SJSA1 (cell line): ENCODE results near the gene MASP1. TPM values are rescaled to one million over a fixed set of nuclear protein-coding genes. Genes with fewer than 3 reads are reported as not detected.

Source experiments
- DNase-seq, 2 experiments: peaks; one replicate each; pipeline ENCODE4 v3.0.0-alpha.2; 2015 to 2020; ENCODE audit warnings: low spot score in 2 of 2, low read depth in 1 of 2
- H3K27ac ChIP-seq: fragments of 250-450 bp; sonication (Bioruptor Pico); 2 replicates; pipeline ENCODE4 v1.5.1; 2020; ENCODE audit warnings: mild to moderate bottlenecking, moderate library complexity
- H3K27me3 ChIP-seq: fragments of 250-450 bp; sonication (Bioruptor Pico); replicated peaks from 2 replicates; pipeline ENCODE4 v1.5.1; 2020; ENCODE audit warnings: mild to moderate bottlenecking, moderate library complexity
- H3K36me3 ChIP-seq: fragments of 250-450 bp; sonication (Bioruptor Pico); 2 replicates; pipeline ENCODE4 v1.5.1; 2020; ENCODE audit warnings: mild to moderate bottlenecking
- H3K4me1 ChIP-seq: fragments of 250-450 bp; sonication (Bioruptor Pico); replicated peaks from 2 replicates; pipeline ENCODE4 v1.6.1; 2021; ENCODE audit warnings: mild to moderate bottlenecking
- H3K4me3 ChIP-seq: fragments of 250-450 bp; sonication (Bioruptor Pico); 2 replicates; pipeline ENCODE4 v1.5.1; 2020; ENCODE audit warnings: mild to moderate bottlenecking
- H3K9me3 ChIP-seq: fragments of 250-450 bp; sonication (Bioruptor Pico); replicated peaks from 2 replicates; pipeline ENCODE4 v1.5.1; 2020; ENCODE audit warnings: mild to moderate bottlenecking
- total RNA-seq: library from RNA; depleted of rRNA; stranded (reverse); fragments of >200 nt; shearing (Covaris generic); gene quantifications from 2 replicates; pipeline ENCODE4 v1.2.3, GENCODE V29; 2014

The MASP1 gene
- total RNA-seq, 1 experiment from 2014 or later = 2.3 TPM

DNA sequence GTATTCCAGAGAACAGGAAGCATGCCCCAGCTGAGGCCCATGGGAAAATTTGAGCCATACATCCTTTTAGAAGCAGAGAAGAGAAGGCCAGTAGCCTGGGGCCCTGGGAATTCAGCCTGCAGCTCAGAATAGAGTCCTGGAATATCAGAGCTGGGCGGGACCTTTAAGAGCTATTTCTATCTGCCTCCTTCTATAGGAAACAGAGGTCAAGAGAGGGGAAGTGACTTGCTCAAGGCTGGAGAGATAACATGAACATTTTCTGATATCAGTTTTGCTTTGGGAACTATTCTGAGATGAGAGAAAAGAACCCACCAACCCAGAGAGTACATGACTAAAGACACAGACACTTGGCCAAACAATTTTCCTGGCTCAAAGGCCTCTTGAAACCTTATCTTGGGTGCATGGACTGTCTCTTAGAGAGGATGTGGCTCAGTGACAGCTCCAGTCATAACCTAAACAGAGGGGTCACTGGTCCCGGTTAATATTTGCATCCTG, 26.0 kb downstream of the MASP1 start:
- Histone ChIP-seq H3K4me3 (no peak overlapping the region), H3K4me1 (peaks cover 52% of the 10 kb centered on the region), H3K27ac (peak overlapping the region; percentile 90), H3K27me3 (no peaks in the 10 kb centered on the region), H3K9me3 (peaks cover 9% of the 10 kb centered on the region; the same call in 1 of the 2 replicates), H3K36me3 (no peaks in the 10 kb centered on the region)
- DNase-seq = no peak

DNA sequence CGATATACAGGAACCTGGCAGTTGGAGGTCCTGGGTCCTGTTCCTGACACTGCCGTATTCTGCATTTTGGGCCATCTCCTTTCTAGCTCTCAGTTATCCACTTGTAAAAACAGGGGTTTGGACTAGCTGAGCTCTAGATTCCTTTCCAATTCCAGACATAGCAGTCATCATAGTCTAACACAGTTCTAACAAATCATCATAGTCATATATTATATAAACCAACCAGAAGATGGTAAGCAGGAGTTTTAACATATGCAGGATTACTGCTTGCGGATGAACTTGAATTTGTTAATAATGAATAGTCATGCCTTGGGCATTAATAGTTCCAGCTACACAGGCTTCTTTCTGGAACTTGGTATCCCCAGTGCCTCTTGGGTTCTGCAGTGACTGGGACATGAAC, 26.6 kb downstream of the MASP1 start:
- H3K4me3 ChIP-seq = no peak overlapping the region
- H3K36me3 ChIP-seq = no peaks in the 10 kb centered on the region
- H3K4me1 ChIP-seq = peaks cover 52% of the 10 kb centered on the region
- H3K27ac ChIP-seq = peak overlapping the region; percentile 90
- H3K9me3 ChIP-seq = peaks cover 7% of the 10 kb centered on the region; the same call in 1 of the 2 replicates
- no peaks in the 10 kb centered on the region for H3K27me3 ChIP-seq
- peak in 1 of 2 experiments; percentile 16 for DNase-seq

DNA sequence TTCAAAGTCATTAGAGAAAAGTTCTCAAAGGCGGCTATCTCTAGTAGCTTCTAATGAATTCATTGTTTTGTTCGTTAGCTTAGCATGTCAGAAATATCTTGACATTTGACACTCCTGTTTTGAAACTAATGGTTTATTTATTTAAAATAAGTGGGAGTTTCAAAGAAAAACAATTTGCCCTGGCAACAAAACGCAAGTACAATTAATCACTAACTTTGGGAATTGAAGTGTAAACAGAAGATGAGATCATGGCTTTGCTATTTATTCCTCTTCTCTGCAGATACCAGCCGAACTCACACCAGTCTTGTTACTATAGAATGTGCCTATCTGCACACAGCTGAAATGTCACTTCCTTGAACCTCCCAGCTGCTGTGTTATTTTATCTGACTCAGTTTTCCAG, 27.5 kb downstream of the MASP1 start:
- Histone ChIP-seq H3K4me3 (no peak overlapping the region), H3K4me1 (peaks cover 52% of the 10 kb centered on the region), H3K27ac (peak overlapping the region; percentile 90), H3K9me3 (no peaks in the 10 kb centered on the region), H3K27me3 (no peaks in the 10 kb centered on the region), H3K36me3 (no peaks in the 10 kb centered on the region)
- peak; percentile 49 to 84 for DNase-seq

DNA sequence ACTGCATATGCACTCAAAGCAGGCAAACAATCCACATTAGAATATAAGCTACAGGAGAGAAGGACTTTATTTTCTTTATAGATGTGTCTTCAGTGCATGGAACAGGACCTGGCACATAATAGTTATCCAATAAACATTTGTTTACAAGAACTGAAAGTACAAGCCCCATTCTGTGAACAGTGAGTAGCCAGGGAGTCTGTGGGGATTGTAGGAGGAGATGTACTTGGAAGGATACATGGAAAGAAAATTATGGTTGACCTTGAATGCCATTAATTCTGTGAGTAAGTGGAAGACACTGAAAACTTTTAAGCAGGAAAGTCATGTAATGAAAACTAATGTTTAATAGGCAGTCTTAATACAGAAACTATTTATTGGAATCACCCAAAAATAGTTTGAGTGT, 28.3 kb downstream of the MASP1 start:
- Histone ChIP-seq H3K27me3 (no peaks in the 10 kb centered on the region), H3K36me3 (no peaks in the 10 kb centered on the region), H3K4me1 (peaks cover 52% of the 10 kb centered on the region), H3K27ac (peak overlapping the region; percentile 90), H3K4me3 (no peak overlapping the region), H3K9me3 (no peaks in the 10 kb centered on the region)
- peak in 1 of 2 experiments; percentile 52 for DNase-seq

DNA sequence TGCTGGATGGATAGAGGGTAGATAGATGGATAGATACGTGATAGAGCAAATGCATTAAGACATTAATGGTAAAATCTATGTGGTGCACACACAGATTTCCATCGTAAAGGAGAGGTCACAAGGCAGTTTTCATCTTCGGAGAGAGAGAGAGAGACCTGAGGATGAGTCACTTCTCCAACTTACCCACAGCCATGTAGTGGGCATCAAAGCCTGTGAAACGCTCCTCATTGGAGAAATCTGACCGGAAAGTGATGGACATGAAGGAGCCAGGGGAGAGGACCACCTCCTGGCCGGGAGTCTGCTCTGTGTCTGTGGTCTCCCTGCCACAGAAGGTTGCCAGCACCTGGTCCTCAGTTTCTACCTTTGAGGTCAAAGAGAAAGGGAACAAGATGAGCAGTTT, 29.2 kb downstream of the MASP1 start:
- peak overlapping the region; percentile 90 for H3K27ac ChIP-seq
- no peaks in the 10 kb centered on the region for H3K27me3 ChIP-seq
- no peaks in the 10 kb centered on the region for H3K9me3 ChIP-seq
- H3K36me3 ChIP-seq = no peaks in the 10 kb centered on the region
- DNase-seq = peak; percentile 52 to 83
- peaks cover 52% of the 10 kb centered on the region for H3K4me1 ChIP-seq
- H3K4me3 ChIP-seq = no peak overlapping the region

DNA sequence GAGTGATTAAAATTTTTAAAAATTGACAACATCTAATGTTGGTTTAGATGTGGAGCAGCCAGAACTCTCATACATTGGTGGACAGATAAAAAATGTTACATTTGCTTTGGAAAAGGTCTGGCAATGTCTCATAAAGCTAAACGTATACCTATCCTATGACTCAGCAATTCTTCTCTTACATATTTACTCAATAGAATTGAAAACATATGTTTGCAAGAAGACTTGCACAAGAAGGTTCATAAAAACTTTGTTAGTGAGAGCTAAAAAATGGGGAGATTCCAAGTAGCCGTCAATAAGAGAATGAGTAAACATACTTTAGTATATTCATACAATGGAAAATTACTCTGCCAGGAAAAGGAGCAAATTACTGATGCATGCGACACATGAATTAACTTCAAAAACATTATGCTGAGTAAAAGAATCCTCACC, 30.0 kb downstream of the MASP1 start:
- DNase-seq = peak in 1 of 2 experiments; percentile 59
- Histone ChIP-seq H3K36me3 (no peaks in the 10 kb centered on the region), H3K4me3 (no peak overlapping the region), H3K27me3 (no peaks in the 10 kb centered on the region), H3K27ac (peak overlapping the region; percentile 90), H3K4me1 (peaks cover 57% of the 10 kb centered on the region), H3K9me3 (no peaks in the 10 kb centered on the region)

DNA sequence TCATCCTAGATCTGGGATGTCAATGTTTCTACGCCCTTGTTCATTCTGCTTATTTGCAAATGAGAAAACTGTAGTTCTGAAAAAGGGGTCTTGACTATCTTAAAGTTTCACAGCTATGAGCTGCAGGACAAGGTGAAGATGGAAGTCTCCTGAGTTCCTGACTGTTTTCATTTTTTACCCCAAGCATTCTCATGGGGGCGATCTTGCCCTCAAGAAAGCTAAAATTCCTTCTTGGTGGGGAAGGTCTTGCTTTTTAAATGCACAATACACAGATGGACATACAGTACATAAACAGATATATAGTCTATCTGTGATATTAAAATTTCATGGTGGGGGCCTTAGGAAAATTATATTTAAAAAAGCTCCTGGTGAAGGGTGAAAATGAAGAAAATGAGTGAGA, 32.4 kb downstream of the MASP1 start:
- no peak overlapping the region for H3K27ac ChIP-seq
- peaks cover 60% of the 10 kb centered on the region for H3K4me1 ChIP-seq
- no peaks in the 10 kb centered on the region for H3K9me3 ChIP-seq
- H3K27me3 ChIP-seq = no peaks in the 10 kb centered on the region
- no peaks in the 10 kb centered on the region for H3K36me3 ChIP-seq
- H3K4me3 ChIP-seq = no peak overlapping the region
- no peak for DNase-seq

DNA sequence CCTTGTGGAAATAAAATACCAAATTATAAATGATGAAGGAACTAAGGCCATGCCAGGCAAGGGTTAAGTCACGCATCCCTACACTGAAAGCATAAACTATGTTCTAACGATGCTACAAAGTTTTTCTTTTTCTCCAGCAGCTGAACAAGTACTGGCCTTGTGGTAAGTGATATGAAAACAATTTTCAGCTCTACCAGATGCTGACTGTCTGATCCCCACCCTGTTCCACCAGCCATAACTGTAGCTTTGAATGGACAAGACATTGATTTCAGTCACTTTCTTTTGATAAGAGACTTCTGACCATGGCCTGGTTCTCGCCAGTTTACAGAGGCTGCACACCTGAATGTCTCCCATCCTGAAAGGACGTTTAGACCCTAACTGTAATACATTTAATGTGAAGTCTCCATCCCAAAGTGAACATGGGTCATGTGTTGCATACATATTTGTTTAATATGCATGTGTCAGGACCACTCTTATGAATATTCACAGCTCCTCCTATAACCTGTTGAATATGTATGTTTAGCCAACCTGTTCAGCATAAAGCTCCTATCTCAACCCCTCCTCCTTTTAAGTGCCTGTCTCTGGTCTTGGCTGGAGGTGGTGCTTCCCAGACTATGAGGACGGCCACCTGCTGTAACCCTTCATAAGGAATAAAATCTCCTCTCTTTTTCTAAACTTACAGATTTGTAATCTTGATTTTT, 33.4 kb downstream of the MASP1 start:
- H3K27me3 ChIP-seq = no peaks in the 10 kb centered on the region
- no peaks in the 10 kb centered on the region for H3K36me3 ChIP-seq
- no peak for DNase-seq
- H3K4me3 ChIP-seq = no peak overlapping the region
- no peaks in the 10 kb centered on the region for H3K9me3 ChIP-seq
- H3K4me1 ChIP-seq = peaks cover 50% of the 10 kb centered on the region
- no peak overlapping the region for H3K27ac ChIP-seq

DNA sequence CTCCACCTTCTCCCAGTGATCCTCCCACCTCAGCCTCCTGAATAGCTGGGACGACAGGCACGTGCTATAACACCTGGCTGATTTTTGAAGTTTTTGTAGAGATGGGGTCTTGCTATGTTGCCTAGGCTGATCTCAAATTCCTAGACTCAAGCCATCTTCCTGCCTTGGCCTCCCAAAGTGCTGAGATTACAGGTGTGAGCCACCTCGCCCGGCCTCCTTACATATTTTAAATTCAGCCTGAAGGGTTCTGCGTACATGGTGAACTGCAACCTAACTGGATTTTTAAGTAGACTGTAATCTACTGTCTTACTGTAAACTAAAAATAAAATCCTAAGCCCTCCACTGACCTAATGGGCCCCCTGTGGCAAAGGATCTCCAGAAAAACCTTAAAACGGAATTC, 34.1 kb downstream of the MASP1 start:
- DNase-seq = no peak
- Histone ChIP-seq H3K27me3 (no peaks in the 10 kb centered on the region), H3K4me3 (no peak overlapping the region), H3K4me1 (peaks cover 43% of the 10 kb centered on the region), H3K9me3 (no peaks in the 10 kb centered on the region), H3K27ac (no peak overlapping the region), H3K36me3 (no peaks in the 10 kb centered on the region)

DNA sequence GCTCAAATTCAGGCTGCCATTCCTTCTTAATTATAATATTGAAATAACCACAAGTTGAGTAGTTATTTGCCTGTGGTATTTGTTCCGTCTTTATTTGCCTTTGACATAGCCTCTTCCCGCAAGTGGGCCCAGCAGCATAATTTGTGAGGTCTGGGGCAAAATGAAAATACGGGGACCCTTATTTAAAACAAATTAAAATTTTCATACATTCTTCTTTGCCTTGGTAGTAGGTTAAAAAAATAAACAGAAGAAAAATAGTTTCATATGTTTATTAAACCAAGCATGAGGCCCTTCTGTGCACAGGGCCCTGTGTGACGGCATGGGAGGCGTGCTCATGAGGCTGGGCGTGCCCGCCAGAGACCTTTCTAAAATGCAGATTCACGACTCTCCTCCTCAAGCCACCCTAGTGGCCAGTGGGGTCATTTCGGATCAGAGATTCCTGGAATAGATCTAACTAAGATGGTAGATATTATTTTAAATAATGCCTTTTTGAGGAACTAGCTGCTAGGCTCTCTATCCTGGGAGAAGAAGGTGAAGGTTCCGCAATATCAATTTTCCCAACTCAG, 35.4 kb downstream of the MASP1 start:
- no peak overlapping the region for H3K4me3 ChIP-seq
- DNase-seq = peak; percentile 75 to 77
- no peaks in the 10 kb centered on the region for H3K27me3 ChIP-seq
- H3K27ac ChIP-seq = peak overlapping the region; percentile 64
- peaks cover 30% of the 10 kb centered on the region for H3K4me1 ChIP-seq
- no peaks in the 10 kb centered on the region for H3K9me3 ChIP-seq
- H3K36me3 ChIP-seq = no peaks in the 10 kb centered on the region

DNA sequence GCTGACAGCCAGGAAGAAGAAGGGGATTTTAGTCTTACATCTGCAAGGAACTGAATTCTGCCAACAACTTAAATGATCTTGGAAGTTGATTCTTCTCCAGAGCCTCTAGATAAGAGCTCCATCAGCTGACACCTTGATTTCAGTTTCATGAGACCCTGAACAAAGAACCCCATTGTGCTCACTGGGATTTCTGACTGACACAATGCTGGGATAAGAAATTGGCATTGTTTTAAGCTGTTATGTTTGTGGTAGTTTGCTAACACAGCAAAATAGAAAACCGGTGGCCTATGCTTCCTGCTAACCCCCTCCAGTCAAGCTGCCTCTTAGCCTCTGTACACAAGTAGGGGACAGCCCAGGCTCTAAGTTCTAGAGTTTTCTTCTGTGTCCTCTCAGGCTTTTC, 36.2 kb downstream of the MASP1 start:
- Histone ChIP-seq H3K4me1 (peaks cover 24% of the 10 kb centered on the region), H3K27ac (peak overlapping the region; percentile 64), H3K9me3 (no peaks in the 10 kb centered on the region), H3K4me3 (no peak overlapping the region), H3K27me3 (no peaks in the 10 kb centered on the region), H3K36me3 (no peaks in the 10 kb centered on the region)
- DNase-seq = peak in 1 of 2 experiments; percentile 10

DNA sequence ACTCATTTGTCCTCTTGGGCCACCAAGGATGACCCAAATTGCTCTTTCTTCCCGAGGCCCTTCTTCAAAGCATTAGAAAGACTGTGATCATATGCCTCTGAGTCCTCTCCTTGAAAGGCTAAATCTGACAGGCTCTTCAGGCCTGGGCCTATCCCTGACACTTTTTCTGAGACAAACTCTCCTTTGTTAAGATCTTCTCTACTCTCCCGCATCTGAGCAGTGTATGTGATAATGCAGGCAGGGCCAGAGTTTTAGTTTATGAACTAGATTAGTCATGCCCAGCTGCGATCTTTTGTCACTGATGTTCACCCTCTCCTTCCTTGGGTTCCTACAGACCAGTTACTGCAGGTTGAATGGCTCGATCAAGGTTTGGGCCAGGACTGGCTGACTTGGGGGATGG, 39.2 kb downstream of the MASP1 start:
- no peak overlapping the region for H3K27ac ChIP-seq
- H3K9me3 ChIP-seq = no peaks in the 10 kb centered on the region
- H3K4me1 ChIP-seq = peaks cover 24% of the 10 kb centered on the region
- no peaks in the 10 kb centered on the region for H3K36me3 ChIP-seq
- no peaks in the 10 kb centered on the region for H3K27me3 ChIP-seq
- DNase-seq = no peak
- no peak overlapping the region for H3K4me3 ChIP-seq

DNA sequence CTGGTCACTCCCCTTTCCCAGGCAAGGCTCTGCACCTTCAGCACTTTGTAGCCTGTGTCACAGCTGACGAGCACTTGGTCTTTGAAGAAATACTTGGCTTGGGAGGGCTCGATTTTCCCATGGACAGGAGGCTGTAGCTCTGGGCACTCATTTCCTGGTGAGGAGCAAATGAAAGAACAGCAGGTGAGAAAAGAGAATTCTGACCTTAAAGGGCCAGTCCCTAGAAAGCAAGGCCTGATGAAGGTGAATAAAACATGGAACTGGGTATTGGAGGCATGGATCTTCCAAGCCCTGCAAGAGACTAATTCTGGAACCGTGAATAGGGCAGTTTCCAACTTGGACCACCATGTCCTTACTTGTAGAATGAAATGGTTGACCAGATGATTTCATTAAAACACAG, 39.9 kb downstream of the MASP1 start:
- Histone ChIP-seq H3K4me3 (no peak overlapping the region), H3K4me1 (peaks cover 20% of the 10 kb centered on the region), H3K36me3 (no peaks in the 10 kb centered on the region), H3K27ac (no peak overlapping the region), H3K9me3 (no peaks in the 10 kb centered on the region), H3K27me3 (no peaks in the 10 kb centered on the region)
- DNase-seq = no peak

DNA sequence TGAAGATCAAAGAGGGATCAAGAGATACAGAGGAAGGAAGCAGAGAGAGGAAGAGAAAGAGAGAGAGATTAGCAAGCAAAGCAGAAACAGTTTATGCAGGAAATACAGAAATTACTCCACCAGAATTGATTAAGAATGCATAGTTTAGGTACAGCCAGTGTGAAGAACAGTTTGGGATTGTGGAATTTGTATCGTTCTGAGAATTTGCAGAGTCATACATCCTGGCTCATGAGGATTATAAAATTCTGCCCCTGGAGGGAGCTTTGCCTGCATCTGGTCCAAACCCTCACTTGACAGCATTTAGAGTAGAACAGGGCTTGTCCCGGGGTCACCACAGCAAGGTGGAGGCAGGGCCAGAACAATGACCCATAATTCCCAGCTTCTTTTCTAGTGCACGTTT, 44.1 kb downstream of the MASP1 start:
- DNase-seq = no peak
- H3K4me3 ChIP-seq = no peak overlapping the region
- H3K27ac ChIP-seq = no peak overlapping the region
- H3K9me3 ChIP-seq = no peaks in the 10 kb centered on the region
- no peaks in the 10 kb centered on the region for H3K36me3 ChIP-seq
- H3K27me3 ChIP-seq = no peaks in the 10 kb centered on the region
- no peaks in the 10 kb centered on the region for H3K4me1 ChIP-seq
